Peyer's patch (tissue), 4 donors: Measurements from ENCODE around the gene NSMF. TPM values are rescaled to one million over a fixed set of nuclear protein-coding genes. Genes with fewer than 3 reads are reported as not detected.

Experiments used
- DNase-seq, 3 donors: peaks; one replicate each; pipeline ENCODE4 v3.0.0-alpha.2; 2017 to 2019
- H3K27ac ChIP-seq, 4 donors: fragments of 200-600 bp; sonication (generic); one replicate each; pipeline ENCODE4 v1.5.1; 2016 to 2019
- H3K27me3 ChIP-seq, 2 donors: fragments of 200-600 bp; sonication (generic); one replicate each; pipeline ENCODE4 v1.5.1; 2019
- H3K36me3 ChIP-seq, 3 donors: fragments of 200-600 bp; sonication (generic); one replicate each; pipeline ENCODE4 v1.5.1; 2016 to 2019
- H3K4me1 ChIP-seq, 4 donors: fragments of 200-600 bp; sonication (generic); one replicate each; pipeline ENCODE4 v1.5.1; 2016 to 2019
- H3K4me3 ChIP-seq, 4 donors: fragments of 200-600 bp; sonication (generic); 1 replicate in 3 of 4; 2 replicates in 1 of 4; pipeline ENCODE4 v1.5.1; 2016 to 2019; ENCODE audit warnings: mild to moderate bottlenecking in 1 of 4
- H3K9me3 ChIP-seq, 4 donors: fragments of 200-600 bp; sonication (generic); one replicate each; pipeline ENCODE4 v1.5.1; 2016 to 2019; ENCODE audit warnings: mild to moderate bottlenecking in 1 of 4
- POLR2A ChIP-seq, 2 donors: fragments of 450-650 bp; IDR thresholded peaks; one replicate each; pipeline ENCODE4 v1.5.1; 2017; ENCODE audit warnings: antibody characterized with exemption in 2 of 2, mild to moderate bottlenecking in 2 of 2, moderate library complexity in 2 of 2
- total RNA-seq, 4 donors: library from RNA; depleted of rRNA; stranded (reverse); fragments of >200 nt; gene quantifications; one replicate each; pipeline ENCODE4 v1.1.0, GENCODE V29; 2016
- TF ChIP-seq, protein P1 (sequence below), 6 experiments: fragments of 450-650 bp in 4 of 6; fragments of 200-600 bp in 2 of 6; sonication (generic) in 1 of 6; IDR thresholded peaks; one replicate each; pipeline ENCODE4 v1.5.1; 2017 to 2019; ENCODE audit warnings: antibody characterized with exemption in 6 of 6, mild to moderate bottlenecking in 3 of 6, moderate library complexity in 1 of 6

NSMF gene
- total RNA-seq, 4 donors from 2014 or later = 47.0 to 135 (median 117) TPM

DNA sequence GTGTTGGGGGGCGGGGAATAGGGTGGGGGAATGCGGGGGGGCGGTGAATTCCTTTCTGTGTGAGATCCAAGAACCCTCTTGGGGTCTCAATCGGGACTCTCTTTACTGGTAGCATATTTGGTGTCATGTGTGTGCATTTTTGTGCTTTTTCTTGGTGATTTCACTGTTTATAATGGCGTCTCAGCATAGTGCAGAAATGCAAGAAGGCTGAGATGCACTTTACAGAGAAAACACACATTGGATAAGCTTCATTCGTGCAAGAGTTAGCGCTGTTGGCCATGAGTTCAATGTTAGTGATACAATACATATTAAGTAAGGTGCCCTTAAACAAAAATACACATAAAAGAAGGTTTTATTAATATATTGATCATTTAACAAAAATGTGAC is 17.2 kb downstream of the NSMF start:
- H3K9me3 ChIP-seq = no peaks in the 10 kb centered on the region
- no peaks in the 10 kb centered on the region for H3K36me3 ChIP-seq
- peak overlapping the region; percentile 29 to 55 (median 43) for H3K4me3 ChIP-seq
- H3K27me3 ChIP-seq = peaks cover 0 to 4% of the 10 kb centered on the region in 2 donors
- H3K4me1 ChIP-seq = peaks cover 0 to 30% (median 6%) of the 10 kb centered on the region in 4 donors
- H3K27ac ChIP-seq = peak overlapping the region in 3 of 4 donors; percentile 45 to 78 (median 69)
- DNase-seq = no peak
- TF ChIP-seq, protein P1, sequence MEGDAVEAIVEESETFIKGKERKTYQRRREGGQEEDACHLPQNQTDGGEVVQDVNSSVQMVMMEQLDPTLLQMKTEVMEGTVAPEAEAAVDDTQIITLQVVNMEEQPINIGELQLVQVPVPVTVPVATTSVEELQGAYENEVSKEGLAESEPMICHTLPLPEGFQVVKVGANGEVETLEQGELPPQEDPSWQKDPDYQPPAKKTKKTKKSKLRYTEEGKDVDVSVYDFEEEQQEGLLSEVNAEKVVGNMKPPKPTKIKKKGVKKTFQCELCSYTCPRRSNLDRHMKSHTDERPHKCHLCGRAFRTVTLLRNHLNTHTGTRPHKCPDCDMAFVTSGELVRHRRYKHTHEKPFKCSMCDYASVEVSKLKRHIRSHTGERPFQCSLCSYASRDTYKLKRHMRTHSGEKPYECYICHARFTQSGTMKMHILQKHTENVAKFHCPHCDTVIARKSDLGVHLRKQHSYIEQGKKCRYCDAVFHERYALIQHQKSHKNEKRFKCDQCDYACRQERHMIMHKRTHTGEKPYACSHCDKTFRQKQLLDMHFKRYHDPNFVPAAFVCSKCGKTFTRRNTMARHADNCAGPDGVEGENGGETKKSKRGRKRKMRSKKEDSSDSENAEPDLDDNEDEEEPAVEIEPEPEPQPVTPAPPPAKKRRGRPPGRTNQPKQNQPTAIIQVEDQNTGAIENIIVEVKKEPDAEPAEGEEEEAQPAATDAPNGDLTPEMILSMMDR (IDR thresholded peaks at IDR 0.05) = no peak
- no peak for TF ChIP-seq POLR2A (IDR thresholded peaks at IDR 0.05)

DNA sequence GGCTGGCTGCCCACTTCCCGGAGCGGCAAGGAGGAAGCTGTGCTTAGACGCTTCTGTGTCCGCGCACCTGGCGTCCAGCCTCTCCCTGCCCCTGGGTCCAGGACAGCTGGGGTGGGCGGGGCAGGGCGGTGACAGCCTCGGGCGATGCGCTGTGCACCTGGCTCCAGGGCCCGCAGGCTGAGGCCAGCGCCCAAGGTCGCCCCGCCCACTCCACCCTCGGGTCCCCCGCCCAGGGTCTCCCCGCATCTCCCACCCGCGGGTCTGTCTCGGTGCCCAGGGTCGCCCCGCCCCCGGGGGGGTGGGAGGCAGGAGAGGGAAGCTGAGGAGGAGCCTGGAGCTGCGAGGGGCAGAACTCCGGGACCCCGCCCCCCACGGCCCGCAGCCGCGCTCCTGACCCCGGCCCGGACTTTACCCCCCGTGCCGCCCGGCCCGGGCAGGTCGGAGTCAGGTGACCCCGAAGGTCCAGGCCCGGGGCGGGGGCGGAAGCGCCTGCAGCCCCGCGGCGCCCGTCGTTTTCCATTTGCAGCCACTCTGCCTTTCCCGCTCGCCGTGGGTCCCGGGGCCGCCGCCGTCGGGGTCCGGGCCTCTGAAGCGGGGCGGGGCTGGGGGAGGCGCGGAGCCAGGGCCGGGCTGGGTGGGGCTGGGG is 17.7 kb downstream of the NSMF start, which contains the start of gene ENTPD8:
Gene ENTPD8 (minus strand): TSS at position 69 of the 646 bp plus-strand sequence. CDS start 3,072 bp downstream, outside the sequence.
- peak within 1 kb of the TSS; percentile 29 to 55 (median 43) for H3K4me3 ChIP-seq
- peak in 2 of 3 donors; percentile 87 to 95 for DNase-seq
- peaks cover 0 to 4% of the 10 kb centered on the region in 2 donors for H3K27me3 ChIP-seq
- H3K27ac ChIP-seq = peak within 1 kb of the TSS in 3 of 4 donors; percentile 45 to 78 (median 69)
- no peaks in the 10 kb centered on the region for H3K9me3 ChIP-seq
- H3K36me3 ChIP-seq = no peaks in the 10 kb centered on the region
- peaks cover 0 to 35% (median 6%) of the 10 kb centered on the region in 4 donors for H3K4me1 ChIP-seq
- TF ChIP-seq, protein P1 (IDR thresholded peaks at IDR 0.05) = no peak
- peak; percentile 44 to 70 for TF ChIP-seq POLR2A (IDR thresholded peaks at IDR 0.05)

DNA sequence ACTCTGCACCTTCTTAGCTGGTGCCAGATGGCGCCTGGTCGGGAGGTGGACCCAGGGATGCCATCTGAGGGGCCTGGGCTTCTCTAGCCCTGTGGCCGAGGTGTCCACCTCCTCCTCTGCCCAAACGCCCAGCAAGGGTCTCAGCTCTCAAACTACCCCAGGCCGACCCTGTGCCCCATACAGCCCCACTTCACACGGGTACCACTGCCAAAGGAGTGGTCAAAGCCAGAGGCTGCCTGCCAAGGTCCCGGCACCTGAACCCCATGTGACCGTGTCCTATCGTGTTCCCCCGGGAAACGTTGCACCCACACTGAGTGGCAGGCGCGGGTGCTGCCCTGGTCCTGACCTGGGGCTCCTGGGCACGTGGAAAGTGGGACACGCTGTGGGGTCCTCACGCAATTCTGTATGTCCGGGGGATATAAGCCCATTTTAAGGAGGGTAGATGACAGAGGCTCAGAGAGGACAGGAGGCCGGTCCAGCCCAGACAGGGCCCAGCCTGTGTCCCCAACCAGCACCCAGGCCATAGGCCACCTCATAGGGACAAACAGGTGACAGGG is 19.9 kb downstream of the NSMF start:
- H3K4me1 ChIP-seq = peaks cover 6 to 36% (median 6%) of the 10 kb centered on the region in 4 donors
- H3K36me3 ChIP-seq = no peaks in the 10 kb centered on the region
- H3K9me3 ChIP-seq = no peaks in the 10 kb centered on the region
- peaks cover 0 to 4% of the 10 kb centered on the region in 2 donors for H3K27me3 ChIP-seq
- H3K4me3 ChIP-seq = peak overlapping the region in 2 of 4 donors; percentile 18 to 21
- H3K27ac ChIP-seq = no peak overlapping the region
- TF ChIP-seq POLR2A (IDR thresholded peaks at IDR 0.05) = no peak
- TF ChIP-seq, protein P1 (IDR thresholded peaks at IDR 0.05) = no peak
- DNase-seq = no peak

DNA sequence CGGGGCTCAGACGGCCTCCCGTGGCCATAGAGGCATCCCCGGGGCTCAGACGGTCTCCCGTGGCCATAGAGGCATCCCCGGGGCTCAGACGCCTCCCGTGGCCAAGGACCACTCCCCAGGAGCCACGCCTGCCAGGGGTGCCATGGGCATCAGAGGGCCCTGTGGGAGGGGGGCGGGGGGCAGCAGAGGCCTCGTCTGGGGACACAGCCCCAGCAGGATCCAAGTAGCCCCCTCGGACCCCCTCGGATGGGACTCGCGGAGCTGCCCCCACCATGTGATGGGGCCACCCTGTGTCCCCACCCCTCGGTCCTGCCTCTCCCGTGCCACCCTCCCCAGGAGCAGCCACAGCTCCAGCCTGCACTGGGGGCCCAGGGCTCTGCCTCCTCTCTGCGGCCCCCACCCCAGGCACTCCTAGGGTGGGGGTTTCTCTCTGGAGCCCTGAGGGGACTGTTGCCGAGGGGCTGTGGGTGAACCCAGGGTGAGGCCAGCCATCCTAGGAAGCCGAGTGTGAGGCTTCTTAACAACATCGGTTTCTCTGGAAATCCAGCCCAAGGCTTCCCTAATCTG is 20.5 kb downstream of the NSMF start:
- no peaks in the 10 kb centered on the region for H3K9me3 ChIP-seq
- DNase-seq = no peak
- peak overlapping the region in 2 of 4 donors; percentile 0 to 25 for H3K4me3 ChIP-seq
- no peaks in the 10 kb centered on the region for H3K36me3 ChIP-seq
- no peak overlapping the region for H3K27ac ChIP-seq
- H3K27me3 ChIP-seq = peaks cover 0 to 4% of the 10 kb centered on the region in 2 donors
- H3K4me1 ChIP-seq = peaks cover 6 to 36% (median 6%) of the 10 kb centered on the region in 4 donors
- TF ChIP-seq, protein P1 (IDR thresholded peaks at IDR 0.05) = no peak
- no peak for TF ChIP-seq POLR2A (IDR thresholded peaks at IDR 0.05)

DNA sequence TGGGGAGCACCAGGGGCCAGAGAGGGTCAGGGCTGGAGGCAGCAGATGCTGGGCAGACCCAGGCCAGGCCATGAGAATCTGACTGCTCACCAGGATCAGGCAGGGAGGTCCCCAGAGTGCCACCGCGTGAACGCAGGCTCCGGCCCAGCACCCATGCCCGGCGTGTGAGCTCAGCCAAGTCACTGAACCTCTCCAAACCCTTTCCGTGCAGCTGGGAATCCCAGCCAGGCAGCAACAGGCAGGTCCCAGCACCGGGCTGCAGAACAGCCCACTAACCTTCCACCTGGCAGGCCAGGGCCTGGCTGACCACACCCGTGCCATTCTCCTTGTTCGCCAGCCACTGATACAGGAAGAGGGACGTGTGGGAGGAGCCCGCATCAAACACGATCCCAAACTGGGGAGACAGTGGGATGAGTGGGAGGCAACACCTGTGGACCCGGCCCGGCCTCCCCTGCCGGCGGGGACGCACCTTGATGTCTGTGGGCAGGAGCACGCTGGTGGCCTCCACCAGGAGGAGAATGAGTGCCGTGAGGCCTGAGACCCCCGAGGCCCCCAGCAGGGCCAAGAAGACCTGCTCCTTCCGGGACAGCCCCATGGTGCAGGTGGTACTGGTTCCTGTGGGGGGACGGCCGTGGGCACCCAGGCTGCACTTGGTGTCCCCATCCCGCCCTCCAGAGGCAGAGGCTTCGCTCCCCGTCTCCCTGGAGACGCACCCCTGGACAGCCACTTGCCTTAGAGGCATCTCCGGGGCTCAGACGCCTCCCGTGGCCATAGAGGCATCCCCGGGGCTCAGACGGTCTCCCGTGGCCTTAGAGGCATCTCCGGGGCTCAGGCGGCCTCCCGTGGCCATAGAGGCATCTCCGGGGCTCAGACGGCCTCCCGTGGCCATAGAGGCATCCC is 21.2 kb downstream of the NSMF start:
- peaks cover 6 to 36% (median 6%) of the 10 kb centered on the region in 4 donors for H3K4me1 ChIP-seq
- peak overlapping the region in 2 of 4 donors; percentile 17 to 25 for H3K4me3 ChIP-seq
- peak overlapping the region in 2 of 4 donors; percentile 24 to 76 for H3K27ac ChIP-seq
- no peaks in the 10 kb centered on the region for H3K36me3 ChIP-seq
- H3K27me3 ChIP-seq = peaks cover 0 to 4% of the 10 kb centered on the region in 2 donors
- TF ChIP-seq, protein P1 (IDR thresholded peaks at IDR 0.05) = no peak
- TF ChIP-seq POLR2A (IDR thresholded peaks at IDR 0.05) = no peak
- no peaks in the 10 kb centered on the region for H3K9me3 ChIP-seq
- no peak for DNase-seq
